ENCODE measurements around the gene CPNE9. TPM values are rescaled to one million over a fixed set of nuclear protein-coding genes. Genes with fewer than 3 reads are reported as not detected.

The CPNE9 gene
- total and polyA plus RNA-seq, 2 of the 8 experiments (the other 6 are each of a cell fraction or from before 2014, with no cell fraction given), result 4.8 to 6.0 TPM

GRCh38 chr3:9681723-9682081, 21.9 kb upstream of the CPNE9 start:
- Histone ChIP-seq H3K9me3 (ENCODE audit: insufficient read depth in 2 of 2, low read depth in 1 of 2, low read length in 1 of 2) (no peaks in the 10 kb centered on the region), H4K8ac (ENCODE audit: extremely low read depth, insufficient read depth, low read length) (no peak overlapping the region), H2BK15ac (ENCODE audit: low read length) (no peak overlapping the region), H3K79me2 (ENCODE audit: control insufficient read depth in 1 of 2, insufficient read depth in 2 of 2, low read length in 2 of 2) (no peaks in the 10 kb centered on the region), H4K91ac (replicated peaks; ENCODE audit: insufficient read length, low read length) (no peak overlapping the region), H3K18ac (ENCODE audit: extremely low read depth, low read length) (no peak overlapping the region), H3K23ac (ENCODE audit: insufficient read length) (no peak overlapping the region), H3K4me3 (ENCODE audit: extremely low read depth in 1 of 4, insufficient read depth in 2 of 4, low read depth in 3 of 4, low read length in 4 of 4) (no peak overlapping the region), H2AFZ (ENCODE audit: low read length) (no peak overlapping the region), H3K4ac (replicated peaks; ENCODE audit: insufficient read length, low read depth, low read length) (no peak overlapping the region), H2BK5ac (ENCODE audit: low read depth, low read length) (no peak overlapping the region; the same call in 1 of the 2 replicates), H4K5ac (ENCODE audit: insufficient read length, low read depth, low read length) (no peak overlapping the region), H3K9ac (replicated peaks in 1 of 4; ENCODE audit: extremely low read depth in 1 of 4, low read depth in 3 of 4, low read length in 3 of 4) (no peak overlapping the region), H3K4me2 (ENCODE audit: insufficient read depth in 1 of 2, low read depth in 2 of 2, low read length in 2 of 2) (no peak overlapping the region), H3K27ac (ENCODE audit: low read depth, low read length) (no peak overlapping the region), H3K36me3 (ENCODE audit: control insufficient read depth in 2 of 4, insufficient read depth in 4 of 4, low read length in 3 of 4) (peaks cover 15 to 59% (median 33%) of the 10 kb centered on the region in 4 experiments), H3K14ac (ENCODE audit: insufficient read length) (no peak overlapping the region), H2AK5ac (ENCODE audit: low read depth, low read length) (no peak overlapping the region), H3K27me3 (replicated peaks in 1 of 4; ENCODE audit: control insufficient read depth in 3 of 4, extremely low read depth in 1 of 4, insufficient read depth in 3 of 4, low read length in 3 of 4) (no peaks in the 10 kb centered on the region), H3K23me2 (ENCODE audit: low read depth, low read length) (no peaks in the 10 kb centered on the region), H2BK120ac (replicated peaks; ENCODE audit: low read depth, low read length) (no peak overlapping the region), H3K56ac (replicated peaks; ENCODE audit: insufficient read length, low read depth, low read length) (no peak overlapping the region), H2BK12ac (ENCODE audit: low read depth, low read length) (no peak overlapping the region), H2BK20ac (ENCODE audit: low read length) (no peak overlapping the region), H3K79me1 (ENCODE audit: low read depth, low read length) (no peaks in the 10 kb centered on the region), H4K20me1 (replicated peaks in 1 of 2; ENCODE audit: control insufficient read depth in 1 of 2, insufficient read depth in 2 of 2, low read length in 2 of 2) (peaks cover 1 to 5% of the 10 kb centered on the region in 2 experiments), H3K4me1 (replicated peaks in 1 of 4; ENCODE audit: control insufficient read depth in 3 of 4, insufficient read depth in 4 of 4, low read length in 3 of 4) (no peaks in the 10 kb centered on the region)
- POLR2A ChIA-PET (ENCODE audit: partially characterized antibody), result interaction anchor here (0.8 kb wide), 1 partner anchor 30 kb away, joined by 3 read pairs; no protein-coding TSS in a partner anchor
- no peak for DNase-seq (ENCODE audit: low read depth in 1 of 2, low spot score in 2 of 2)
- CTCF ChIA-PET (ENCODE audit: partially characterized antibody), result interaction anchor here (0.9 to 2.4 kb wide), 3 partner anchors 46 to 180 kb away, joined by 5 to 6 read pairs (median 5); no protein-coding TSS in a partner anchor
- TF ChIP-seq KDM1A (IDR thresholded peaks at IDR 0.05; ENCODE audit: borderline replicate concordance, low read length) (no peak), EP300 (IDR thresholded peaks at IDR 0.05; ENCODE audit: borderline replicate concordance in 1 of 2, low read depth in 2 of 2, low read length in 2 of 2) (no peak), CBX5 (IDR thresholded peaks at IDR 0.05; ENCODE audit: low read depth, low read length) (no peak)
- 87% methylated on average over 6 of the region's 6 CpGs; no CpG with 5 or more reads in 1 of the 2 experiments for WGBS, 2 experiments (ENCODE audit: extremely low coverage in 1 of 2, insufficient coverage in 1 of 2, insufficient read length in 1 of 2, insufficient replicate concordance in 2 of 2, low coverage in 1 of 2, low lambda C conversion rate in 2 of 2, missing lambda C conversion rate in 1 of 2)
- no peak for FAIRE-seq
